BJ (cell line): ENCODE data around the gene CIROP. TPM values are rescaled to one million over a fixed set of nuclear protein-coding genes. Genes with fewer than 3 reads are reported as not detected.

ENCODE experiments used
- CTCF ChIA-PET: fragments of 350-600 bp; formaldehyde crosslinking; extraction: SDS; loops from one replicate; lab custom pipeline; 2021; ENCODE audit warnings: antibody characterized with exemption, inconsistent platforms; lab: Yijun Ruan, JAX
- POLR2A ChIA-PET: fragments of 300-600 bp; sonication (Branson Sonifier 250); formaldehyde crosslinking; extraction: SDS; loops from one replicate; lab custom pipeline; 2021; ENCODE audit warnings: antibody characterized with exemption; lab: Charles Lee
- DNase-seq: peaks from one replicate; pipeline ENCODE4 v3.0.0-alpha.2; 2011; ENCODE audit warnings: low read depth
- H3K27me3 ChIP-seq: 2 replicates; pipeline ENCODE4 v1.6.0; 2011; ENCODE audit warnings: low read length; ENCODE audit not compliant: control insufficient read depth, insufficient read depth
- H3K36me3 ChIP-seq: 2 replicates; pipeline ENCODE4 v1.5.1; 2011; ENCODE audit warnings: low read length; ENCODE audit not compliant: control insufficient read depth, insufficient read depth
- H3K4me3 ChIP-seq: 2 replicates; pipeline ENCODE4 v1.5.1; 2011; ENCODE audit warnings: low read depth, mild to moderate bottlenecking, control low read depth, low read length
- polyA plus RNA-seq: library from polyadenylated mRNA; depleted of rRNA; stranded (reverse); fragments of >200 nt; gene quantifications from 2 replicates; pipeline ENCODE4 v1.2.3, GENCODE V29; 2011
- TF ChIP-seq, protein P1 (sequence below): IDR thresholded peaks from 2 replicates; pipeline ENCODE4 v1.5.1; 2011; ENCODE audit warnings: low read depth, mild to moderate bottlenecking, control low read depth, inconsistent platforms, low read length, moderate library complexity; ENCODE audit not compliant: insufficient read depth

CIROP gene
- polyA plus RNA-seq, 1 experiment: 0.07 TPM

DNA sequence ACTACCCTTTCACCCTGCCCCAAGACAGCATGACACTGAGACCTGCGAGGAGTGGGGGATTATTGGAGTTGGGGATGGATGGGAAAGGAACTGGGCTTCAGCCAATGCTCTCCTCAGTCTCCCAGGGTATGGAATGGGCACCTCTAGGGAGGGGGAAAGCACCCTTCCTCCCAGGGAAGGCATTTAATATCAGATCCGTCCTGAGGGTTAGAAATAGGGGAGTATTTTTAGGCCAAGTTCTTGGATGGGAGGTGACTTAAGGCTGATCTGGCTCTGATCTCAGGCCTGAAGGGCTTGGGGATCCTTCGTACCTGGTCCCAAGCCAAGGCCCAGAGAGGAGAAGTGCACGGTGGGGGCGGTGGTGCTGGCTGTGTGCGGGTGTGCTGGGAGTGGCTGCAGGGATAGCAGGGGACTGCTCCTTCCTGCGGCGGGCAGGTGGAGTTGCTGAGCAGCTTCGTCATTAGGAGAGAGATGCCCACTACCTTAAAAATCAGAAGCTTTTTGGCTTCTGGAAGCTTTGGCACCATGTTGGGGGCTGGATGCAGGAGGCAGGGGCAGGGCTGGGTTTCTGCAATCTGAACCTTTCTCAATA is 21.2 kb upstream of the CIROP start:
- TF ChIP-seq, protein P1, sequence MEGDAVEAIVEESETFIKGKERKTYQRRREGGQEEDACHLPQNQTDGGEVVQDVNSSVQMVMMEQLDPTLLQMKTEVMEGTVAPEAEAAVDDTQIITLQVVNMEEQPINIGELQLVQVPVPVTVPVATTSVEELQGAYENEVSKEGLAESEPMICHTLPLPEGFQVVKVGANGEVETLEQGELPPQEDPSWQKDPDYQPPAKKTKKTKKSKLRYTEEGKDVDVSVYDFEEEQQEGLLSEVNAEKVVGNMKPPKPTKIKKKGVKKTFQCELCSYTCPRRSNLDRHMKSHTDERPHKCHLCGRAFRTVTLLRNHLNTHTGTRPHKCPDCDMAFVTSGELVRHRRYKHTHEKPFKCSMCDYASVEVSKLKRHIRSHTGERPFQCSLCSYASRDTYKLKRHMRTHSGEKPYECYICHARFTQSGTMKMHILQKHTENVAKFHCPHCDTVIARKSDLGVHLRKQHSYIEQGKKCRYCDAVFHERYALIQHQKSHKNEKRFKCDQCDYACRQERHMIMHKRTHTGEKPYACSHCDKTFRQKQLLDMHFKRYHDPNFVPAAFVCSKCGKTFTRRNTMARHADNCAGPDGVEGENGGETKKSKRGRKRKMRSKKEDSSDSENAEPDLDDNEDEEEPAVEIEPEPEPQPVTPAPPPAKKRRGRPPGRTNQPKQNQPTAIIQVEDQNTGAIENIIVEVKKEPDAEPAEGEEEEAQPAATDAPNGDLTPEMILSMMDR: no peak
- Histone ChIP-seq H3K27me3 (no peaks in the 10 kb centered on the region), H3K4me3 (no peak overlapping the region), H3K36me3 (no peaks in the 10 kb centered on the region)
- ChIA-PET CTCF (interaction anchor here (1.3 to 24.8 kb wide), 3 partner anchors 10 to 53 kb away, joined by 3 to 815 read pairs (median 9); partner anchors contain the start of gene SLC7A8), POLR2A (no interaction called here)
- no peak for DNase-seq

DNA sequence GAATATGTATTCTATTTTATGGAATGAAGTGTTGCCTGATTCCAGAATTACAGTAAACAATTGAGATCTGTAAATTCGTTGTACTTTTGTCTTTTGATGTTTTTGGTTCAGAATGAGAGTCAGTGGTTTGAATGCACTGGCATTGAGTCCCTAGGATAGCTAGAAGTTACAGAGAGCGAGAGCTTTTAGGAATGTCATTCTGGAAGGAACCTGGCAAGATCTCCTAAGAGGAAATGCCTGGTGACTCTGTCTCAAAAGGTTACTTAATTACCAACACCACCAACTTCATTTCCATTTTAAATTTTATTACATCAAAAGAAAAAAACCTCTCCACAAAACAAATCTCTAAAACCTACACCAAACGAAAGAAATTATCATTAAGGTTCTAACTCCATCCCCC is 20.2 kb upstream of the CIROP start:
- DNase-seq: no peak
- ChIA-PET CTCF (interaction anchor here (0.7 to 24.8 kb wide), 5 partner anchors 11 to 56 kb away, joined by 3 to 815 read pairs (median 5); partner anchors contain the start of gene SLC7A8), POLR2A (no interaction called here)

DNA sequence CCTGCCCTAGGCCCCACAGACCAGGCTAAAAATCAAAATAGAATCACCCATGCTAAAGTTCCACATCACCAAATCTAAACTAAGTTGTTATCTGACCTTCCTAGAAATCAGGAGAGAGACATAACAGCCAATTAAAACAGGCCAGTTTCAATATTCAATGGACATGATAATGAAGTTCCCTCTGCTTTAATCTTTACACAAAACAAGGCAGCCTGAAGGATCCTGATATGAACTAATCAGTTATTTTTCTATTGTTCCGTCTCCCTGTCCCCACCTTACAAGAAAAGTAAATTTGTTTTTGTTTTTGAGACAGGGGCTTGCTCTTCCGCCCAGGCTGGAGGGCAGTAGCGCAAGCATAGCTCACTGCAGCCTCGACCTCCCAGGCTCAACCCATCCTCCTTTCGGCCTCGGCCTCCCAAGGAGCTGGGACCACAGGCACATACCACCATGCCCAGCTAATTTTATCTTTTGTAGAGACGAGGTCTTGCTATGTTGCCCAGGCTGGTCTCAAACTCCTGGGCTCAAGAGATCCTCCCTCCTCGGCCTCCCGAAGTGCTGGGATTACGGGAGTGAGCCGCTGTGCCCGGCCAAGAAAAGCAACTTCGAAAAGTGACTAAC is 19.7 kb upstream of the CIROP start:
- Histone ChIP-seq H3K36me3 (no peaks in the 10 kb centered on the region), H3K4me3 (no peak overlapping the region), H3K27me3 (no peaks in the 10 kb centered on the region)
- POLR2A ChIA-PET: no interaction called here
- TF ChIP-seq, protein P1: no peak
- CTCF ChIA-PET: interaction anchor here (1.0 to 24.8 kb wide), 4 partner anchors 10 to 56 kb away, joined by 3 to 815 read pairs (median 7); partner anchors contain the start of gene SLC7A8
- no peak for DNase-seq

More for the DNA sequence above, 20.2 kb upstream of the CIROP start:
- TF ChIP-seq, protein P1: no peak
- Histone ChIP-seq H3K4me3 (no peak overlapping the region), H3K27me3 (no peaks in the 10 kb centered on the region), H3K36me3 (no peaks in the 10 kb centered on the region)

DNA sequence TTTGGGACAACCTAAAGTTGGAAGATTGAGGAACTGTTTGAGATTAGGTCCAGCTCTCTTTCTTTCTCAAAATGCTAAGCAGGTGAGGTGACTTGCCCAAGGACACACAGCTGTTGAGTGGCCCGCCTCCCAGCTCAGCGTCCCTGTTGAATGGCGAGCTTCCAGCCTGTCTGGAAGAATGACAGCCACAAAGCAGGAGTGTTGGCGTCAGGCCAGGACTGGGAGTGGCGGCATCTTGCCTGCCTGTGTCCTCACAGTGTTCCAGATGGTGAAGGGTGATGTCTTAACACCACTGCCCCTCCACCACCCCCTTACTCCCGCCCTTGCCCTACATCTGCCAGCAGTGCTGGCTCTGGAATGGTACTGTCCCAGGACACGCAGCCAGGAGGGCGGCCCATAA is 18.6 kb upstream of the CIROP start:
- no peaks in the 10 kb centered on the region for H3K36me3 ChIP-seq
- ChIA-PET CTCF (interaction anchor here (1.2 to 24.8 kb wide), 3 partner anchors 9 to 66 kb away, joined by 4 to 815 read pairs (median 9); partner anchors contain the start of genes CDH24 and SLC7A8), POLR2A (no interaction called here)
- H3K27me3 ChIP-seq: no peaks in the 10 kb centered on the region
- DNase-seq: no peak
- TF ChIP-seq, protein P1: no peak
- no peak overlapping the region for H3K4me3 ChIP-seq

DNA sequence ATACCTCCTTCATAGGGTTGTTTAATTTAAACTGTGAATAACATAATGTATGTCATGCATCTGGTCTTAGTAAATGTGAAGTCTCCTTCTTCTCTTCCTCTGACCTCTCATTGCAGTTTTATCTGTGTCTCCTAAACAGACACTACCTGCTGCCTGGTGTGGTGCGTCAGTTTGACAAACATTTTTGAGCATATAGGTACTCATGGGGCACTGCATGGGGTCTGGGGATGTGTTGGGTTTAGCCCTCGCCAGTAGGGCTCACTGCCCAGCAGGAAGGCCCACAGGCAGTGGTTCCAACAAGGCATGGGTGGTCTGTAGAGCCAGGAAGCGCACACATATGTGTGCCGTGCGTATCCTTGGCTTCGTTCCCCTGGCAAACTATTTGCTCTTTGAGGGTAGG is 17.3 kb upstream of the CIROP start:
- no peak for DNase-seq
- ChIA-PET CTCF (interaction anchor here (0.8 to 24.8 kb wide), 15 partner anchors 8 to 77 kb away, joined by 3 to 815 read pairs (median 17); partner anchors contain the start of gene SLC7A8), POLR2A (no interaction called here)
- Histone ChIP-seq H3K36me3 (no peaks in the 10 kb centered on the region), H3K4me3 (no peak overlapping the region), H3K27me3 (no peaks in the 10 kb centered on the region)
- TF ChIP-seq, protein P1: no peak
